GM19023 (cell line): Measurements from ENCODE around the gene ZNF600.
"Not testable (repeated sequence)": the region's sequence is repeated elsewhere in the genome, so short reads cannot be mapped to it uniquely, and the experiment has no call there.

ENCODE experiments used
- ATAC-seq: cut with Tn5 transposase; IDR thresholded peaks from one replicate; pipeline ENCODE4 v1.9.1; 2021; ENCODE audit warnings: mild to moderate bottlenecking, moderate library complexity; ENCODE audit not compliant: unreplicated experiment

ZNF600 gene

DNA sequence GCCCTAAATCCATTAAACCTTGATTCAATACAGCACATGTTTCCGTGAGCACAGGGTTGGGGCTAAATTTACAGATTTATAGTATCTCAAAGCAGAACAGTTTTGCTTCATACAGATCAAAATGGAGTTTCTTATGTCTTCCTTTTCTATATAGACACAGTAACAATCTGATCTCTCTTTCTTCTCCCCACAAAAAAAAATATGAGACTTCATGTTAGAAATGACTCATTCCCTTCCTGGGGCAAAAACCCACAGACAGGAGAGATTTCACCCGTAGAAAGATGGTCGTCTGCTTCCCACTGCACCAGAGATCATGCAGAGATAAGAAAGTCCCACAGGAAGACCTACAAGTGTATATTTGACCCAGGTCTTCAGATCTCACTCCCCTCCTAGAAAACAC, 44.1 kb downstream of the ZNF600 start:
- ATAC-seq = no peak

DNA sequence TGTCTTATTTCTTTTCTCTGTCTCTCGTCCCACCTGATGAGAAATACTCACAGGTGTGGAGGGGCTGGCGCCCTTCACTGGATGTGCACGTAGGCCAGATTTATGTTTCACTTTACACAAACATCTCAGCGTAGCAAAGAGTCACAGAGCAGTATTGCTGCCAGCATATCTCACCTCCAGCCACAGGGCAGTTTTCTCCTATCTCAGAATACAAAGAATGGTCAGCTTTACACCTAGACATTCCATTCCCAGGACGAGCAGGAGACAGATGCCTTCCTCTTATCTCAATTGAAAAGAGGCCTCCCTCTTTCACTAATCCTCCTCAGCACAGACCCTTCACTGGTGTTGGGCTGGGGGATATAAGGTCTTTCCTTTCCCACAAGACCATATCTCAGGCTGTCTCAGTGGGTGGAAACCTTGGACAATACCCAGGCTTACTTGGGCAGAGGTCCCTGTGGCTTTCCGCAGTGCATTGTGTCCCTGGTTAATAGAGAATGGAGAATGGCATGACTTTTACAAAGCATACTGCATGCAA, 44.6 kb downstream of the ZNF600 start:
- ATAC-seq = no peak

DNA sequence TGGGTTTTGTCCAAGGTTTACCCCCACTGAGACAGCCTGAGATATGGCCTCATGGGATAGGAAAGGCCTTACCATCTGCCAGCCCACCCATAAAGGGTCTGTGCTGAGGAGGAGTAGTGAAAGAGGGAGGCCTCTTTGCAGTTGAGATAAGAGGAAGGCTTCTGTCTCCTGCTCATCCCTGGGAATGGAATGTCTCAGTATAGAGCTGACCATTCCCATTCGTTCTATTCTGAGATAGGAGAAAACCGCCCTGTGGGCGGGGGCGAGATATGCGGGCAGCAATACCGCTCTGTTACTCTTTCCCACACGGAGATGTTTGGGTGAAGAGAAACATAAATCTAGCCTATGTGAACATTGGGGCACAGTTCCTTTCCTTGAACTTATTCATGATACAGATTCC, 45.2 kb downstream of the ZNF600 start:
- ATAC-seq = not testable (repeated sequence)

DNA sequence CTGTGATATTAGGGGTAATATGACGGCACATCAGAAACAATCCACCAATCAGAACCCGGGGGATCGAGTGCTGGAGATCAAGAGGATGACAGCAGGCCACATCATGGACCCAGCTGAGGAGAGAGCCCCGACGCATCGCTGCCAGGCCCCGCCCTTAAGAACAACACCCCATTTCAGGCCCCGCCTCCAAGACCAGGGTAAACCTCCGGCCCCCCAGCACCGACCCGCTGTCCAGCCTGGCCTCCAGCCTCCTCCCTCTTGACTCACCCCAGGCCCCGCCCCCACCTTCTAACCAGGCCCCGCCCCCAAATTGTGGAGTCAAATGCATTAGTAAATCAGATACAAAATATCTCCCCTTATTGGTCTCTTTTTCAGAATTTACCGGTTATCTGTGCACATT, 47.0 kb downstream of the ZNF600 start:
- no peak for ATAC-seq

DNA sequence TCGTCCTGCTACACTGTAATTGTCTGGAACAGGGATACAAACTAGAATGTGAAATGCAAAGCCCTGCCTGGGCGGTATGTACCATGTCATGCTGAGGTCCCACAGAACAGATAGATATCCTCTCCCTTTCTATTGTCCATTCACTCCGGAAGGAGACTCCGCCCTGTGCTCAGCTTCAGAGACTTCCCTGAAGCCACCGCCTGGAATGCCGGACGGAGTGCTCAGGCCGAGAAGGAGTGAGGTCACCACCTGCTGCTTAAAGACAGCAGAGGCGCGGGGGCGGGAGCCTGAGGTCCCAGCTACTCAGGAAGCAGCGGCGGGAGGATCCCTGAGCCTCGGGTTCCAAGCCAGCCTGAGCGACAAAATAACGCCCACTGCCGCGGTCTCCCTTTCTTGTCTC, 50.9 kb downstream of the ZNF600 start:
- no peak for ATAC-seq

DNA sequence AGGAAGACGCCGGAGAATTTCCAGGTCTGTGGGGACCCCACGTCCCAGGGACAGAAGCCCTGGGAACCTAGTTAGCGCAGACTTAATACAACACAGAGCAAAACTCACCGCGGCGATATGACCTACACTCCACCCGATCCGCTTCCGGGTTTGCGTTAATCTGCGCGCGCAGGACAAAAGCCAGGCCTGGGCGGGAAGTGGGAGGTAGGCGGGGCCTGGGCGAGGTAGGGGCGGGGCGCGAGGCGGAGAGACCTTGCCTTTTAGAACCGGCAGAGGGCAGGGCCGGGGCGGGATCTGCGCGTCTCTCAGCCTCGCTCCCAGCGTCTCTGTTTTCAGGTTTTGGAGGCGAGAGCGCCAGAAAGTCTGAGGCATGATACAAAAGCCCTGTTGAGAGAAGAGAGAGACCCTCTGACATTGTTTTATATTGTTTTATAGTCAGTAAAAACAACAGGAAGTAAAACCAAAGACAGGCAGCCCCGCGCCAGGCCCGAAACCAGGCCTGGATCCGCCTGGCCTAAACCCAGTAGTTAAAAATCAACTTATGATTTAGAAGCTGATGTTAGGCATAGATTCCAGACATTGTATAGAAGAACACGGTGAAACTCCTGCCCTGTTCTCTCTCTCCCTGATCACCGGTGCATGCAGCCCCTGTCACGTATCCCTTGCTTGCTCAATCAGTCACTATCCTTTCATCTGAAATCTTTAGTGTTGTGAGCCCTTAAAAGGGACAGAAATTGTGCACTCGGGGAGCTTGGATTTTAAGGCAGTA, 51.5 kb downstream of the ZNF600 start, which contains the start of gene ZNF611:
TSS of gene ZNF611 (minus strand) at position 152 of the 769 bp plus-strand sequence. CDS start 19,150 bp downstream, outside the sequence.
- ATAC-seq = peak; percentile 91

DNA sequence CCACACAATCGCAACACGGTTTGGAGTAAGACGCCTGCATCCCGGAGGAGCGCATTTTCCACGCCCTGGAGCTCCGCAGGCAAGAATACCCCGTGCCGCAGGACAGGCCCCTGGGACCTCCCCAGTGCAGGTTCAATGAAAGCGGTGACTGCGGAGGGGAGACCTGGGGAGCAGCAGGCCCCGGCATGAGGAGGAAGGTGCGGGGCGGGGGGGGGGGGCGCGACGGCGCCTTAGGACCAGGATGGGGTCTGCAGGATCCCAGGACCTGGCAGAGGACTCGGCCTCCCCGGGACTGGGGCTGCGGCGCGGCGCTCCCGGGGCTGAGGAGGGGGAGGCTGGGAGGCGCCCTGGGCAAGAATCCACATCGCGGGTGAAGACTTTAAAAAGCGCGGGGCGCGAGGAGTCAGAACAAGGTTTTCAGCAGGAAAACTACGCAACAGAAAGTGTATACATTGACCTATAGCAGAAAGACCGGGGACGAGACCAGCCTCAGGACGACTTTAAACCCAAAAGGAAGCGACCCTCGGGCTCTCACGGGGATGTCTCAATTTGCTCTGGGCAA, 52.2 kb downstream of the ZNF600 start:
- peak; percentile 39 for ATAC-seq

DNA sequence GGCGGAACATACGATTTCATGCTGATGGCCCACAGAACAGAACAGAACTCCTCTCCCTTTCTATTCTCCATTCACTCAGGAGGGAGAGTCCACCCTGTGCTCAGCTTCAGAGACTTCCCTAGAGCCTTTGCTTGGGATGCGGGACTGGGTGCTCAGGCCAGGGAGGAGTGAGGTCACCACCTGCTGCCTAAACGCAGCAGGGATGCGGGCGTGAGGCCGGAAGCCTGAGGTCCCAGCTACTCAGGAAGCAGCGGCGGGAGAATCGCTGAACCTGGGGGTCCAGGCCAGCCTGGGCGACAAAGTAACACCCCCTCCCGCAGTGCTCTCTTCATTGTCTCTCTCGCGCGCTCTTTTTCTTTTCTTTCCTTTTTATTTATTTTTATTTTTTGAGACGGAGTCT, 60.5 kb downstream of the ZNF600 start:
- not testable (repeated sequence) for ATAC-seq

DNA sequence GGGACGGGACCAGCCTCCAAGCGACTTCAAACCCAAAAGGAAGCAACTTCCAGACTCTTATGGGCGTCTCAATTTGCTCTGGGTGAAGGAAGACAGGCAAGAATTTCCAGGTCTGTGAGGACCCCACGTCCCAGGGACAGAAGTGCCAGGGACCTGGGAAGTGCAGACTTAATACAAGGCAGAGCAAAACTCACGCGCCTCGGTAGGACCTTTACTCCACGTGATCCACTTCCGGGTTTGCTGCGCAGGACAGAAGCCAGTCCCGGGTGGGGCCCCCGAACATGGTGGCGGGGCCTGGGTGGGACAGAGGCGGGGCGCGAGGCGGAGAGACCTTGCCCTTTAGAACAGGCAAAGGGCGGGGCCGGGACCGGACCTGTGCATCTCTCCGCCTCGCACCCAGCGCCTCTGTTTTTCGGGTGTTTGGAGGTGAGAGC, 61.0 kb downstream of the ZNF600 start:
- no peak for ATAC-seq

DNA sequence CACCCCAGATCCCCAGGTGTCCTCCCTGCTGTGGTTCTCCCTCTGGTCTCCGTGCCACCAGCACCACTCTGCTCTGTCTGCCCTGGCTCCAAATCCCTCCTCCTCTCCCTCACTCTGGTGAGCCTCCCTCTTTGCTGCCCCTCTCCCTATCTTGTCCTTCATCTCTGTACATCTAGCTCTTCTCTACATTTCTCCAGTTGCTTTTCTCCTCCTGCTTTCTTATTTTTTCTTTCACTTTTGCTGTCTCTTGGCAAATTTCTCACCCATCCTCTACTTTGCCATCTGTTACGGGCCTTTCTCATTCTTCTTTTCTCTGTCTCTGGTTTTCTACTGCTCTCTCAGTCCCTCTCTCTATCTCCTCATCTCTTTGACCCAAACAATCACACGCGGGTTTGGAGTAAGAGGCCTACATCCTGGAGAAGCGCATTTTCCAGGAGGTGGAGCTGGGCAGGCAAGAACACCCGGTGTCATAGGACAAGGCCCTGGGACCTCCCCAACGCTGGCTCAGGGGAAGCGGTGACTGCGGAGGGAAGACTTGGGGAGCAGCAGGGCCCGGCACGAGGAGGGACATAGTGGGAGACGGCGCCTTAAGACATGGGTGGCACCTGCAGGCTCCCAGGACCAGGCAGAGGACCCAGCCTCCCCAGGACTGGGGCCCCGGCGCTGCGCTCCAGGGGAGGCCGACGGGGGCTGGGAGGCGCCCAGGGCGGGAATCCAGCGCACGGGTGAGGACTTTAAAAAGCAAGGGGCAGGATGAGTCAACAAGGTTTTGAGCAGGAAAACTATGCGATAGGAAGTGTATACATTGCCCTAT, 61.7 kb downstream of the ZNF600 start:
- no peak for ATAC-seq

DNA sequence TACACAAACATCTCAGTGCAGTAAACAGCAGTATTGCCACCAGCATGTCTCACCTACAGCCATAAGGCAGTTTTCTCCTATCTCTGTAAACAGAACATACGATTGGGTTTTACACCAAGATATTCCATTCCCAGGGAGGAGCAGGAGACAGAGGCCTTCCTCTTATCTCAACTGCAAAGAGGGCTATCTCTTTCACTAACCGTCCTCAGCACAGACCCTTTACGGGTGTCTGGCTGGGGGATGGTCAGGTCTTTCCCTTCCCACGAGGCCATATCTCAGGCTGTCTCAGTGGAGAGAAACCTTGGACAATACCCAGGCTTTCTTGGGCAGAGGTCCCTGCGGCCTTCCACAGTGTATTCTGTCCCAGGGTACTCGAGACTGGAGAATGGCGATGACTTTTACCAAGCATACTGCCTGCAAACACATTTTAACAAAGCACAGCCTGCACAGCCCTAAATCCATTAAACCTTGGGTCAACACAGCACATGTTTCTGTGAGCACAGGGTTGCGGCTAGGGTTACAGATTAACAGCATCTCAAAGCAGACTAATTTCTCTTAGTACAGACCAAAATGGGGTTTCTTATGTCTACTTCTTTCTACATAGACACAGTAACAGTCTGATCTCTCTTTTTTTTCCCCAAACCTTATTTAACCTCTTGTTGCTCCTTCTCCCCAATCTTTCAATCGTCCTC, 62.5 kb downstream of the ZNF600 start:
- not testable (repeated sequence) for ATAC-seq

DNA sequence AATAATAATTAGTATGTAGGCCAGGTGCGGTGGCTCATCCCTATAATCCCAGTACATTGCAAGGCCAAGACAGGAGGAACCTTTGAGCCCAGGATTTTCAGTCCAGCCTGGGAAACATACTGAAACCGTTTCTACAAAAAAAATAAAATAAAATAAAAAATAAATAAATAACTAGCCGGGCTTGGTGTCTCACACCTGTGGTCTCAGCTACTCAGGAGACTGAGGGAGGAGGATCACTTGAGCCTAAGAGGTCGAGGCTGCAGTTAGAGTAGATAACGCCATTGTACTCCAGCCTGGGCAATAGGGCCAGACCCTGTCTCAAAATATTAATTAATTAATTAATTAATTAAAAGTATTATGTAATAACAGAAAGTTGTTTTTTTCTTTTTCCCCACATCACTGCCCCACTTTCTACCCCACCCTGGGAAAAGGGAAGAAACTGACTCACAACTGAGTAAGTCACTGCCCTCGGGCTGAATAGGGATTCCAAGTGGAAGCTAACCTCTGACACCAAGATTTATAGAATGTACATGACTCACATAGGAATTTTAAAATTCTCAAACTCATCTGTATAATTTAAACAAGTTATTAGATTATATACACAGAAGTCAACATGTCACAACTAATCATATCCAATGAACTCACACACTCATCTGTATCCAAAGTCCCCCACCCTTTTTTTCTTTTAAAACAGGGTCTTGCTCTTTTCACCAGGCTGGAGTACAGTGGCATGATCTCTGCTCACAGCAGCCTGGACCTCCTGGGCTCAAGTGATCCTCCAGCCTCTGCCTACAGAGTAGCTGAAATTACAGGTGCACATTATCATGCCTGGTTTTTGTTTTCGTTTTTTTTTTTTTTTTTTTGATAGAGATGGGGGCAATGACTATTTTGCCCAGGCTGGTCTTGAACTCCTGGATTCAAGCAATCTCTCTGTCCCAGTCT, 64.3 kb downstream of the ZNF600 start:
- no peak for ATAC-seq

DNA sequence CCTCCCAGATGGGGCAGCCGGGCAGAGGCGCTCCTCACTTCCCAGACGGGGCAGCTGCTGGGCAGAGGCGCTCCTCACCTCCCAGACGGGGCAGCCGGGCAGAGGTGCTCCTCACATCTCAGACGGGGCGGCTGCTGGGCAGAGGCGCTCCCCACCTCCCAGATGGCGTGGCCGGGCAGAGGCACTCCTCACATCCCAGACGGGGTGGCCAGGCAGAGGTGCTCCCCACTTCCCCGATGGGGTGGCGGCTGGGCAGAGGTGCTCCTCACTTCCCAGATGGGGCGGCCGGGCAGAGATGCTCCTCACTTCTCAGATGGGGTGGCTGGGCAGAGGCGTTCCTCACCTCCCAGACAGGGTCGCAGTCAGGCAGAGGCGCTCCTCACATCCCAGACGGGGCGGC, 66.0 kb downstream of the ZNF600 start:
- ATAC-seq = not testable (repeated sequence)

DNA sequence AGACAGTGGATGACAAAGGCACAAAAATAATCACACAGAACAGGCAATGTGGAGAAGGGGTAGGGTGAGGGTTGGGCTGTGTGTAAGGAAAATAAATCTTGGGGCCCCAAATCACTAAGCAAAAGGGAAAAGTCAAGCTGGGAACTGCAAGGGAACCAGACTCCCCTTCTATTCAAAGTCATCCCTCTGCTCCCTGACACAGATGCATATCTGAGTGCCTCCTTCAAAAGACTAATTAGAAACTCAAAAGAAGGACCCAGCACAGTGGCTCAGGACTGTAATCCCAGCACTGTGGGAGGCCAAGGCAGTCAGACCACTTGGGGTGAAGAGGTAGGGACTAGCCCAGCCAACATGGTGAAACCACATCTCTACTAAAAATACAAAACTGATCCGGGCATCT, 70.1 kb downstream of the ZNF600 start:
- ATAC-seq = no peak

DNA sequence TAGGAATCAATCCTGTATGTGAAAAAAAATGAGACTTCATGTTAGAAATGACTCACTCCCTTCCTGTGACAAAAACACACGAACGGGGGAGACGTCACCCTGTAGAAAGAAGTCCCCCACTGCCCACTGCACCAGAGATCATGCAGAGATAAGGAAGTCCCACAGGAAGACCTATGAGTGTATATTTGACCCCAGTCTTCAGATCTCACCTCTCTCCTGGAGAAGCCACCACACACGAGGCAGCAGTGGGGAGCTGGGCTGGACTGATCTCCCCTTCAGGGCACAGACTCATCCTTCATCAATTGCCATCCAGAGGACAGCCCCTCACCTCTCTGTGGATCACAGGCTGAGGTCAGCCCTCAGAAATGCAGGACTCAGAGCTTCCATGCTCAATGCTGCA, 70.7 kb downstream of the ZNF600 start:
- not testable (repeated sequence) for ATAC-seq

DNA sequence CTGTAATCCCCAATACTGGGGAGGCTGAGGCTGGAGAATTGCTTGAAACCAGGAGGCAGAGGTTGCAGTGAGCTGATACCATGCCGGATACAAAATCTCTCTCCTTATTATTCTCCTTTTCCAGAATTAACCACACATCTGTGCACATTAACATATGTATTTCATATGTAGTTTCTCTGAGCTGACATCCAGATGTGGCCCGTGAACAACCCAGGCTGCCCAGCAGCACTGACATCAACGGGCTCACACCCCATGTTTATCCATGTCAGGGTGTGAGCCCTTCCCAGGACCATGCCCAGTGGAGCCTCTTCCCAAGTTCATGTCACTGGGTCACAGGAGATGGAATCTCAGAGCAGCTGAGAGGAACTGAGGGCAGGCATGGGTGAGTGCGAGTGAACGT, 71.3 kb downstream of the ZNF600 start:
- ATAC-seq = not testable (repeated sequence)
